ENCODE data around the gene C17orf107. TPM values are rescaled to one million over a fixed set of nuclear protein-coding genes. Genes with fewer than 3 reads are reported as not detected.
A peak's percentile ranks its signal among the peaks of the same experiment; 100 is the strongest.

C17orf107 gene
- polyA plus RNA-seq, 1 of the 3 experiments (the other 2 are of a cell fraction), result 0.44 TPM

DNA sequence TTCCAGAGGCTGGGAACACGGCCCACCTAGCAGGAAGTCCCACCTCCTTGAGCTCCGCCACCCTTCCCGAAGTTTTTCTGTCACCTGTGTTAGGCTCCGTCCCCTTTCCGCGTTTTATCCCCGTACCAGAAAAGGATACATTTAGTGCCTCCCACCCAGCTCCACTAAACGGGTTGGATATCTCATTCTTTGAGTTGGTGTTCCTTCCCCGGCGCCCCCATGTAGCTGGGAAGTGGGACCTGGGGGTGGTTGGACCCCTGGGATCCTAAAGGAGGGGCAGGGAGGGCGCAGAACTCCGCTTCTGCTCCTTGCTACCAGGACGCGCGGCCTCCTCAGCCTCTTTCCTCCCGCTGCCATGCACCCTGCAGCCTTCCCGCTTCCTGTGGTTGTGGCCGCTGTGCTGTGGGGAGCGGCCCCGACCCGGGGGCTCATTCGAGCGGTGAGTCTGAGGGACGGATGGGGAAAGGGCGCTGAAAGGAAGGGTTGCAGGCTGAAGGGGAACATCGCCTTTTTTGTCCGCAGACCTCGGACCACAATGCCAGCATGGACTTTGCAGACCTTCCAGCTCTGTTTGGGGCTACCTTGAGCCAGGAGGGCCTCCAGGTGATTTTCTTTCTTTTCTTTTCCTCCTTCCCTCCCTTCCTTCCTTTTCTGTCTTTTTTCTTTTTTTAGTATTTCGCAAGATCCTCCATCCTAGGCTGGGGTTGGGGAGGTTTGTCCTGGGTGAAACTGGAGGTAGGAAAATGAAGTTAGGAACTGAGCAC lies 41.4 kb downstream of the C17orf107 start (continued):
- peak; percentile 89 for TF ChIP-seq GABPA (IDR thresholded peaks at IDR 0.05; ENCODE audit: low read depth)
- peak; percentile 60 for TF ChIP-seq ELF1 (IDR thresholded peaks at IDR 0.05)
- no peak for TF ChIP-seq FOXM1 (IDR thresholded peaks at IDR 0.05; ENCODE audit: low read depth)
- TF ChIP-seq NRF1 (IDR thresholded peaks at IDR 0.05; ENCODE audit: low read depth, low read length), result no peak
- TF ChIP-seq, protein P1, sequence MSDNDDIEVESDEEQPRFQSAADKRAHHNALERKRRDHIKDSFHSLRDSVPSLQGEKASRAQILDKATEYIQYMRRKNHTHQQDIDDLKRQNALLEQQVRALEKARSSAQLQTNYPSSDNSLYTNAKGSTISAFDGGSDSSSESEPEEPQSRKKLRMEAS (IDR thresholded peaks at IDR 0.05; ENCODE audit: low read depth), result peak; percentile 41; the same call in 1 of the 2 replicates
- TF ChIP-seq POLR2AphosphoS5 (IDR thresholded peaks at IDR 0.05; ENCODE audit: low read depth, low read length), result peak; percentile 44; the same call in 1 of the 2 replicates
- no peak for TF ChIP-seq RXRA (IDR thresholded peaks at IDR 0.05; ENCODE audit: borderline replicate concordance, low read depth)

DNA sequence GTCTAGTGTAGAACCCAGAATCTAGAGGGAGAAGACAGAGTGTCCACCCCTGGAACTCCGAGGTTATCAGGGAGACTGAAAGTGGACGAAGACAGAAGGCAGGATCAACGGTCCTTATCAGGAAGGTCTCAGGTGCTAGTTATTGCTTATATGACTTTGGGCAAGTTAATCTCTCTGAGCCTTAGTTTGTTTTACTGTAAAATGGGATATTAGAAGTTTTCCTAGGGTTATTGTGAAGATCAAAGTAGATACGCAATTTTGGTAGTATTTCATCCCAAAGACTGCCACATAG lies 41.9 kb downstream of the C17orf107 start:
- Histone ChIP-seq H3K4me2 (peak overlapping the region; percentile 97), H3K27me3 (ENCODE audit: insufficient read depth) (no peaks in the 10 kb centered on the region), H3K79me2 (ENCODE audit: insufficient read depth) (peaks cover 75% of the 10 kb centered on the region), H3K36me3 (replicated peaks in 1 of 2; ENCODE audit: control insufficient read depth in 1 of 2, insufficient read depth in 2 of 2, low read length in 1 of 2) (peaks cover 32 to 46% of the 10 kb centered on the region in 2 experiments), H3K4me1 (ENCODE audit: control insufficient read depth in 1 of 2, insufficient read depth in 2 of 2, low read depth in 1 of 2, low read length in 1 of 2) (peaks cover 23 to 40% of the 10 kb centered on the region in 2 experiments), H3K27ac (ENCODE audit: low read depth in 2 of 2, low read length in 1 of 2) (peak overlapping the region; percentile 94 to 98), H3F3A (replicated peaks; ENCODE audit: insufficient read depth) (peaks cover 55% of the 10 kb centered on the region), H3K4me3 (ENCODE audit: low read depth in 2 of 2, low read length in 1 of 2) (peak overlapping the region; percentile 80 to 86), H4K20me1 (ENCODE audit: insufficient read depth) (peaks cover 32% of the 10 kb centered on the region), H3K9me3 (no peaks in the 10 kb centered on the region), H3K9ac (peak overlapping the region; percentile 83), H3K9me2 (no peaks in the 10 kb centered on the region), H2AFZ (ENCODE audit: low read depth) (no peak overlapping the region)
- no peak for DNase-seq
- POLR2A ChIA-PET, result interaction anchor here (2.0 kb wide), 1 partner anchor 11 kb away, joined by 16 read pairs; the partner anchor contains the start of gene ENO3
- TF ChIP-seq RXRA (IDR thresholded peaks at IDR 0.05; ENCODE audit: borderline replicate concordance, low read depth) (no peak), GABPA (IDR thresholded peaks at IDR 0.05; ENCODE audit: low read depth) (no peak), JUND (IDR thresholded peaks at IDR 0.05) (no peak), MXI1 (IDR thresholded peaks at IDR 0.05; ENCODE audit: low read depth, low read length) (no peak), RCOR1 (IDR thresholded peaks at IDR 0.05; ENCODE audit: low read length) (no peak), SMC3 (IDR thresholded peaks at IDR 0.05; ENCODE audit: low read depth, low read length) (no peak), IRF3 (IDR thresholded peaks at IDR 0.05; ENCODE audit: low read depth, low read length) (no peak), EZH2phosphoT487 (IDR thresholded peaks at IDR 0.05; ENCODE audit: borderline replicate concordance, low read depth) (no peak), MEF2A (IDR thresholded peaks at IDR 0.05; ENCODE audit: borderline replicate concordance, low read depth) (no peak), POLR2AphosphoS5 (IDR thresholded peaks at IDR 0.05; ENCODE audit: low read depth, low read length) (no peak), NRF1 (IDR thresholded peaks at IDR 0.05; ENCODE audit: low read depth, low read length) (no peak), FOXM1 (IDR thresholded peaks at IDR 0.05; ENCODE audit: low read depth) (no peak)
- TF ChIP-seq, protein P2, sequence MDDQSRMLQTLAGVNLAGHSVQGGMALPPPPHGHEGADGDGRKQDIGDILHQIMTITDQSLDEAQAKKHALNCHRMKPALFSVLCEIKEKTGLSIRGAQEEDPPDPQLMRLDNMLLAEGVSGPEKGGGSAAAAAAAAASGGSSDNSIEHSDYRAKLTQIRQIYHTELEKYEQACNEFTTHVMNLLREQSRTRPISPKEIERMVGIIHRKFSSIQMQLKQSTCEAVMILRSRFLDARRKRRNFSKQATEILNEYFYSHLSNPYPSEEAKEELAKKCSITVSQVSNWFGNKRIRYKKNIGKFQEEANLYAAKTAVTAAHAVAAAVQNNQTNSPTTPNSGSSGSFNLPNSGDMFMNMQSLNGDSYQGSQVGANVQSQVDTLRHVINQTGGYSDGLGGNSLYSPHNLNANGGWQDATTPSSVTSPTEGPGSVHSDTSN (IDR thresholded peaks at IDR 0.05), result no peak
- TF ChIP-seq, protein P3, sequence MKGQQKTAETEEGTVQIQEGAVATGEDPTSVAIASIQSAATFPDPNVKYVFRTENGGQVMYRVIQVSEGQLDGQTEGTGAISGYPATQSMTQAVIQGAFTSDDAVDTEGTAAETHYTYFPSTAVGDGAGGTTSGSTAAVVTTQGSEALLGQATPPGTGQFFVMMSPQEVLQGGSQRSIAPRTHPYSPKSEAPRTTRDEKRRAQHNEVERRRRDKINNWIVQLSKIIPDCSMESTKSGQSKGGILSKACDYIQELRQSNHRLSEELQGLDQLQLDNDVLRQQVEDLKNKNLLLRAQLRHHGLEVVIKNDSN (IDR thresholded peaks at IDR 0.05; ENCODE audit: borderline replicate concordance, low read depth), result no peak
- CTCF ChIA-PET, result interaction anchor here (1.5 to 3.9 kb wide), 2 partner anchors 32 to 46 kb away, joined by 4 to 29 read pairs; partner anchors contain the start of gene CAMTA2
- WGBS (ENCODE audit: low lambda C conversion rate), result 25% methylated on average over 4 of the region's 4 CpGs
